ENCODE measurements around the gene CCDC102B.
"Not testable (repeated sequence)": the region's sequence is repeated elsewhere in the genome, so short reads cannot be mapped to it uniquely, and the experiment has no call there.

CCDC102B gene

DNA sequence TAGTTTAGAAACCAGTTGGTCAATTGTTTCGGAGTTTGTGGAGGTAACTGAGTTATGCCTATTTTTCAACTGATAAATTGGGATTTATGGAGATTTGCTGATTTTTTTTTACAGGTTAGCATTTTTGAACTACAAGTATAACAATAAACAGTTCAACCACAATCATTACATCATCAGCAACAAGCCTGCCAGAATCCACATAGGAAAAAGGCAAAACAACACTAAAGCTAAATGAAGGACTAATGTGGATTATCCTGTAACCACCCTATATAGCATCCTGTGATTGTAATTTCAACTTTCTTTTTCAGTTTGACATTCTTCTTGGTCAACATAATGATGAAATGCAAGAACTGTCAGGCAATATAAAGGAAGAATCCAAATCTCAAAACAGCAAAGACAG is 76.5 kb downstream of the CCDC102B start:
- TF ChIP-seq, protein P1, sequence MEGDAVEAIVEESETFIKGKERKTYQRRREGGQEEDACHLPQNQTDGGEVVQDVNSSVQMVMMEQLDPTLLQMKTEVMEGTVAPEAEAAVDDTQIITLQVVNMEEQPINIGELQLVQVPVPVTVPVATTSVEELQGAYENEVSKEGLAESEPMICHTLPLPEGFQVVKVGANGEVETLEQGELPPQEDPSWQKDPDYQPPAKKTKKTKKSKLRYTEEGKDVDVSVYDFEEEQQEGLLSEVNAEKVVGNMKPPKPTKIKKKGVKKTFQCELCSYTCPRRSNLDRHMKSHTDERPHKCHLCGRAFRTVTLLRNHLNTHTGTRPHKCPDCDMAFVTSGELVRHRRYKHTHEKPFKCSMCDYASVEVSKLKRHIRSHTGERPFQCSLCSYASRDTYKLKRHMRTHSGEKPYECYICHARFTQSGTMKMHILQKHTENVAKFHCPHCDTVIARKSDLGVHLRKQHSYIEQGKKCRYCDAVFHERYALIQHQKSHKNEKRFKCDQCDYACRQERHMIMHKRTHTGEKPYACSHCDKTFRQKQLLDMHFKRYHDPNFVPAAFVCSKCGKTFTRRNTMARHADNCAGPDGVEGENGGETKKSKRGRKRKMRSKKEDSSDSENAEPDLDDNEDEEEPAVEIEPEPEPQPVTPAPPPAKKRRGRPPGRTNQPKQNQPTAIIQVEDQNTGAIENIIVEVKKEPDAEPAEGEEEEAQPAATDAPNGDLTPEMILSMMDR (IDR thresholded peaks at IDR 0.05): no peak
- H3K9me3 Mint-ChIP-seq: peaks cover 10% of the 10 kb centered on the region
- no peak overlapping the region for H3K27ac Mint-ChIP-seq
- DNase-seq: no peak
- H3K4me1 Mint-ChIP-seq: no peaks in the 10 kb centered on the region
- H3K36me3 Mint-ChIP-seq (ENCODE audit: low read depth): peaks cover 11% of the 10 kb centered on the region
- H3K27me3 Mint-ChIP-seq (ENCODE audit: low read depth, poor library complexity): no peaks in the 10 kb centered on the region
- no peak overlapping the region for H3K4me3 Mint-ChIP-seq

DNA sequence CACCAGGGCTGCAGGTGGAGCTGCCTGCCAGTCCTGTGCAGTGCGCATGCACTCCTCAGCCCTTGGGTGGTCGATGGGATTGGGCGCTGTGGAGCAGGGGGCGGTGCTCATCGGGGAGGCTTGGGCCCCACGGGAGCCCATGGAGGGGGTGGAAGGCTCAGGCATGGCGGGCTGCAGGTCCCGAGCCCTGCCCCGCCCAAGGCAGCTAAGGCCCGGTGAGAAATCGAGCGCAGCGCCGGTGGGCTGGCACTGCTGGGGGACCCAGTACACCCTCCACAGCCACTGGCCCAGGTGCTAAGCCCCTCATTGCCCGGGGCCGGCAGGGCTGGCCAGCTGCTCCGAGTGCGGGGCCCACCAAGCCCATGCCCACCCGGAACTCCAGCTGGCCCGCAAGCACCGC is 82.1 kb downstream of the CCDC102B start:
- not testable (repeated sequence) for H3K27ac Mint-ChIP-seq; H3K4me3 Mint-ChIP-seq; H3K27me3 Mint-ChIP-seq (ENCODE audit: low read depth, poor library complexity); DNase-seq; H3K4me1 Mint-ChIP-seq
- peaks cover 14% of the 10 kb centered on the region for H3K36me3 Mint-ChIP-seq (ENCODE audit: low read depth)
- H3K9me3 Mint-ChIP-seq: peaks cover 14% of the 10 kb centered on the region

DNA sequence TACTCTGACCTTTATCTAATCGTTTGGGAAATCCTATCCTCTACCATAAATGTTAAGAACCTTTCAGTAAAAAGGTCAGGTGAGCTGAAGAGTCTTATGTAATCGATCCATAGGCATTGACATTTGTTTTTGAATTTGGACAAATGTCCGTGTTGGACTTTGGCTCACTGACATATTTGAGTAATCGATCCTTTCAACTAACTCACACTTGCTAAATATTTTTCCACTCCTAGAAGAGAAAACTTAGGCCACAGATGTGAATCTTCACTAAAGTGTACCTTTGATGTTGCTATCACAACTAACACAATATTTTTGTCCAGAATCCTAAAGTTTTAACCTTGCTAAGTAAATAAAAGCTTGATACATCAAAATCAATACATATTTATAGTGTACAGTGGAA is 89.5 kb downstream of the CCDC102B start:
- no peak for DNase-seq
- no peaks in the 10 kb centered on the region for H3K27me3 Mint-ChIP-seq (ENCODE audit: low read depth, poor library complexity)
- H3K27ac Mint-ChIP-seq: no peak overlapping the region
- TF ChIP-seq, protein P1 (IDR thresholded peaks at IDR 0.05): no peak
- no peaks in the 10 kb centered on the region for H3K36me3 Mint-ChIP-seq (ENCODE audit: low read depth)
- H3K4me1 Mint-ChIP-seq: no peaks in the 10 kb centered on the region
- H3K9me3 Mint-ChIP-seq: no peaks in the 10 kb centered on the region
- H3K4me3 Mint-ChIP-seq: no peak overlapping the region

DNA sequence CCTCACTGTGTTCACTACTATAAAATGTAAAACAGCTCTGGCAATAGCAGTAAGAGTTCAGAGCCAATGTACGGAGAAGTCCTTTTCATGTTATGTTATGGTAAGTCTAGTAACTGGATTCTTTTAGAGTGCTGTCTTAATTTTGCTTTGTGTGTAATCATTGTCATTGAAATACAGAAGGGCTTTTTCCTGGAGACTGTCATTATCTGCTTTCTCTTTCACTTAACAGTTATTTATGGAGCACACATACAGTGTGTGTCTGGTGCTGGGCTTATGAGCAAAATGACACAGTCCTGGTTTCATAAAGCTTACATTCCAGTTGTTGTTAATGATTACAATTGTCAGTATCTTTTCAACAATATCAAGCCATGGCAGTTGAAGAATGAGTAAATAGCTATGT is 95.5 kb downstream of the CCDC102B start:
- Mint-ChIP-seq H3K27ac (no peak overlapping the region), H3K4me1 (no peaks in the 10 kb centered on the region), H3K27me3 (ENCODE audit: low read depth, poor library complexity) (no peaks in the 10 kb centered on the region), H3K36me3 (ENCODE audit: low read depth) (no peaks in the 10 kb centered on the region), H3K9me3 (no peaks in the 10 kb centered on the region), H3K4me3 (no peak overlapping the region)
- no peak for DNase-seq
- TF ChIP-seq, protein P1 (IDR thresholded peaks at IDR 0.05): no peak

DNA sequence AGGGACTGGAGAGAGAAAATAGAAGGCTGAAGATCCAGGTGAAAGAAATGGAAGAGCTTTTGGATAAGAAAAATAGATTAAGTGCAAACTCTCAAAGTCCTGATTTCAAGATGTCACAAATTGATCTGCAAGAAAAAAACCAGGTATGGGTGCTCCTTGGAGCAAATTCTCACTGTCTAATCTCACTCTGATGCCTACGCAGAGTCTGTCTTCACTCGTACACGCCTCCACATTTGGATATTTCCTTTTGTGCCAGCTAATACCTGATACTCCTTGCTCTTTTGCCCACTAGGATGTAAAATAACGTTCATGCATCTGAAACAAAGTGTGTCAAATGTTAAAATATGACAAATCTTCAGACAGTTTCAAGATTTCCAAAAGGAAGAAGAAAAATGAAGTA is 99.4 kb downstream of the CCDC102B start:
- no peaks in the 10 kb centered on the region for H3K4me1 Mint-ChIP-seq
- no peaks in the 10 kb centered on the region for H3K27me3 Mint-ChIP-seq (ENCODE audit: low read depth, poor library complexity)
- TF ChIP-seq, protein P1 (IDR thresholded peaks at IDR 0.05): no peak
- H3K27ac Mint-ChIP-seq: no peak overlapping the region
- no peaks in the 10 kb centered on the region for H3K9me3 Mint-ChIP-seq
- H3K4me3 Mint-ChIP-seq: no peak overlapping the region
- no peak for DNase-seq
- no peaks in the 10 kb centered on the region for H3K36me3 Mint-ChIP-seq (ENCODE audit: low read depth)

DNA sequence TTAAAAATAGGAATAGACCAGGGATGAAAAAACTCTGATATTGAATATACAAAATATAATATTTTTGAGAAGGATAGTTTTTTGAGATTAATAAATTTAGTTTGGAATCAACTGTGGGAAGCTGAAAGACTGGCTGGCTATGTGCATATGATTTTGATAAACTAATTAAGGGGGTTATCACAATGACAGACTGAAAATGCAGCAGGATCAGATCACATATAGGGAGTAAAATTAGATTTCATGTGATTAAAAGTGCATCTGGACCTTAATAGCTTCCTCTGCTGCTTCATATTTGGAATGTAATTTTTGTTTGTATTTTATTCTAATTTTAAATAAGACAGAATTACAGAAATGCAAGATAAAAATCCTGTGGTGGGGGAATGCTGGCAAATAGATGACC is 111.7 kb downstream of the CCDC102B start:
- peak overlapping the region; percentile 63 for H3K27ac Mint-ChIP-seq
- H3K27me3 Mint-ChIP-seq (ENCODE audit: low read depth, poor library complexity): peaks cover 2% of the 10 kb centered on the region
- H3K4me1 Mint-ChIP-seq: peaks cover 7% of the 10 kb centered on the region
- H3K4me3 Mint-ChIP-seq: no peak overlapping the region
- peaks cover 12% of the 10 kb centered on the region for H3K9me3 Mint-ChIP-seq
- H3K36me3 Mint-ChIP-seq (ENCODE audit: low read depth): peaks cover 7% of the 10 kb centered on the region
- DNase-seq: no peak
- TF ChIP-seq, protein P1 (IDR thresholded peaks at IDR 0.05): no peak

Data from nephron progenitor cell (in vitro differentiated cells).